NCI-H2171 (cell line): ENCODE results near the gene COPA.

ENCODE experiments used
- DNase-seq: peaks from one replicate; lab custom pipeline; 2025; lab: John Stamatoyannopoulos, UW

COPA gene

DNA sequence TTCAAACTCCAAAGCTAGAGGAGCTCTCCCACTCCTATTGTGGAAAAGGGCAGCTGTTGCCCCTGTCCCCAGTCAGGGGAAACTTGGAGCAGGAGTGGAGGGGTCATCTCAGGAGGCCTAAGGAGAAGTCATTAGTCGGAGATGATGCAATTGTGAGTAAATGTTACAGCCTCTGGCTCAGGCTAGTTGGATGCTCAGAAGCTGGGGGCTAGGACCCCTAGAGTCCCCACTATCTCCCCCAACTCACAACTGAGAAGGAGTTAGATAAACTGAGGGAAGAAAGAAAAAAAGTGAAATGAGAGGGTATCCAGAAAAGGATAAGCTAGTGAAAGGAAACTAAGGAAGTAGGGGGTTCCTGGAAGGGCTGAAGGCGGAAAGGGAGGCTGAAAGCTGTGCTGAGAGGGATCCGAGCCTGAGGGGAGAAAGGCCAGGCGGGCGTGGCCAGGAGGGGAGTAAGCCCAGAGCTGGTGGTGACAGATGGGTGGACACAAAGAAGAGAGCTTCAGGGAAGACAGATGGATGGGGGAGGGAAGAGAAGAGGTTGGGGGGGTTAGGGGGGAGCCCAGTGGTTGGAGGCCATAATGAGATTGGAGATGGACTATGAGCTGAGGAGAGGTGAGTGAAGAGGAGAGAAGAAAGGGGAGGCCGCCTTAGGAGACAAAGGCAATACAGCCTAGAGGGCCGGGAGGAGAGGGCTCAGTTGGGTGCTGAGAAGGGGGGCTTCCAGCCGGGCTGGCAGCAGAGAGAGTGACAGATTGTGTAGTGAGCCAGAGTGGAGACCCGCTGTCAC lies 19.3 kb upstream of the COPA start:
- DNase-seq, result peak; percentile 80

DNA sequence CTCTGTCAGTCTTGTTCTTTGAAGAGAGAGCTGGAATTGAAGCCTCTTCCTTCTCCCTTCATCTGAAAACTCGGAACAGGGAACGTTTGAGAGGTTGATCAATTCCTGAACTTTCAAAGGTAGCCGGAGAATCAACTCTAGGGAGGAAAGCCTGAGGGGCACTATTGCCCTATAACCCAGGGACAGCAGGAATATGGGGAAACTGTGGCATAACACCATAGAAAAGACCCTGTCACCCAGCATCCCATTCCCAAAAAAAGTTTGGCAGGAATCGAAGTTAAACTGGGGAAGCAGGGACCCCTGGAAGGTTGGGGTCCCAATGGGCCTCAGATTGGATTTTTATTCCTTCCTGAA lies 18.7 kb upstream of the COPA start:
- DNase-seq, result no peak

- DNase-seq, result no peak
These were observed 18.1 kb upstream of the COPA start for GRCh38 chr1:160361199-160361598.

- DNase-seq, result no peak
These were observed 17.2 kb upstream of the COPA start for GRCh38 chr1:160360227-160360695.

GRCh38 chr1:160359559-160360226 lies 16.6 kb upstream of the COPA start:
- no peak for DNase-seq

DNA sequence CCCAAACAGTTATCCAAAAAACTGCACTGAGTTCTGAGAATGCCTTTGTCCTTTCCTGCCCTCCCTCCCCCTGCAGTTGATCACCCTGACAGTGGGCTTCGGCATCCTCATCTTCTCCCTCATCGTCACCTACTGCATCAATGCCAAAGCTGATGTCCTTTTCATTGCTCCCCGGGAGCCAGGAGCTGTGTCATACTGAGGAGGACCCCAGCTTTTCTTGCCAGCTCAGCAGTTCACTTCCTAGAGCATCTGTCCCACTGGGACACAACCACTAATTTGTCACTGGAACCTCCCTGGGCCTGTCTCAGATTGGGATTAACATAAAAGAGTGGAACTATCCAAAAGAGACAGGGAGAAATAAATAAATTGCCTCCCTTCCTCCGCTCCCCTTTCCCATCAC lies 15.0 kb upstream of the COPA start:
- no peak for DNase-seq

- DNase-seq, result no peak
These were observed 14.4 kb upstream of the COPA start for GRCh38 chr1:160357286-160358002.

DNA sequence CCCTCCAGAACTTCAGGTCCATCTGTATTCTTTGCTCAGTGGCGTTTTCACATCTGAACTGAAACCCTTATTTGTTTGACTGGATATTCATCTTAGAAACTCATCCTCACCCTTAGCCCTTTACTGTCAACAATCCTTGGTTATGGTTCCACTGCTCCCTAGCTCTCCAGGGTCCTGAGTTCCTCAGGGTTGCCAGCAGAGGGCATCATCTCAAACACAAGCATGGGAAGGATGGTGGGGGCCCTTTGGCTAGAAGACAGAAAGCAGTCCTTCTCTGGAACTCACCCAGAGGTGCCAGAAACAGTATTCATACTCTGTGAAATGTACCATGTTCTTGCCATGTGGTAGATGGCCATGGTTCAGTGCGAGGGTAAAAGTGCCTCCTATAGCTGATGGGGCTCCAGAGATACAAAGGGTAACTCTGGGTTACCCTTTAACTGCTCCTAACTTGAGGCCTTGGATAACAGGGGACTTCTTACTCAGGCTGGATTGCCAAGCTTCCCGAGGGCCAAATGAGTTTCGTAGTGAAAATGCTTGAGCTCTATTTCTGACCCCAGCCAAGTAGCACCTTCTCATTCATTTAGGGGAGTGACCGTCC lies 11.4 kb upstream of the COPA start:
- peak; percentile 8 for DNase-seq

- no peak for DNase-seq
These were observed 10.2 kb upstream of the COPA start for GRCh38 chr1:160353223-160353622.

- no peak for DNase-seq
These were observed 9.5 kb upstream of the COPA start for GRCh38 chr1:160352555-160352954.

DNA sequence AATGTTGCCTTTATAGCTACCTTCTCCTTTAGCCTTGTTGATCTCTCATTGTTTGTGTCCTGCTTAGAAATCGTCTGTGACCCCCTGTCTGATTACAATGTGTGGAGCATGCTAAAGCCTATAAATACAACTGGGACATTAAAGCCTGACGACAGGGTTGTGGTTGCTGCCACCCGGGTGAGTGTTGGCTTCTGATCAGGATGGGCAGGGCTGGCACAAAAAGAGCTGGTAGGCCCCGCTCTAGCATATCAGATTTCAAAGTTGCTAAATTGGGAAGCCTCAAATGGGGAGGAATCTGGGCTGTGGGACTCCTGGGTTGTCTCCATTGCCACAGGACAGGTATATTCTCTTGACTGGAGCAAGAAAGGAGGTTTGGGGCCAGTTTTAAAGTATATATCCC lies 8.6 kb upstream of the COPA start:
- DNase-seq, result no peak

- no peak for DNase-seq
These were observed 3.9 kb upstream of the COPA start for GRCh38 chr1:160346958-160347357.

GRCh38 chr1:160346463-160346862 lies 3.4 kb upstream of the COPA start:
- no peak for DNase-seq

DNA sequence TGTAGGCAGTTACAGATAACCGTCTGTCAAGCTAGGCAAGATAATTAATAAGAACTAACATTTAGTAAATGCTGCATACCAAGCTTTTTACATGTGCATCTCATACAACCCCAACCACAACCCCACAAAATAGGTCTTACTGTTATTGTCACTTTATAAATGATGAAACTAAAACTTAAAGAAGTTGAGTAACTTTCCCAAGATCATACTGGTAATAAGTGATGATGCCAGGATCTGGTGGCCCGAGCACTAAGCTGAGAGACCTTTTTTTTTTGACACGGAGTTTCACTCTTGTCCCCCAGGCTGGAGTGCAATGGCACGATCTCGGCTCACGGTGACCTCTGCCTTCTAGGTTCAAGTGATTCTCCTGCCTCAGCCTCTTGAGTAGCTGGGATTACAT lies 1.9 kb upstream of the COPA start:
- DNase-seq, result no peak

GRCh38 chr1:160344241-160344640 lies 1.2 kb upstream of the COPA start:
- no peak for DNase-seq

DNA sequence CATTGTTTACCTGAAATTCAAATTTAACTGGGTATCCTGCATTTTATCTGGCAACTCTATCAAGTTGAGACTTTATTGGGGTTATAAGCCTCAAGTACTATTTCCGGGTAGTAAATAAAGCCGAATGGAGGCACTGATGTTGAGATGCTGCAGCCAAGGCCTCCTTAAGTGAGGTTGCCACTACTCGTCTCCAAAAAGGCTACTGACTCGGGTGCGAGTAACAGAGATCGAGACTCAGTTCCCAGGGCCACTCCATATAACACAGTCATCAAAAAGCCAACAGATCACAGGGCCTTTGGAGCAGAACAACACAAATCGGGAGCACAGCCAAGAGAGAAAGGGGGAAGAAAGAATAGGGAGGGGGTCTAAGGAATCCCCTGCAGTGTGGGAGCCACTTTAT lies 524 bp downstream of the COPA start:
- DNase-seq, result no peak

DNA sequence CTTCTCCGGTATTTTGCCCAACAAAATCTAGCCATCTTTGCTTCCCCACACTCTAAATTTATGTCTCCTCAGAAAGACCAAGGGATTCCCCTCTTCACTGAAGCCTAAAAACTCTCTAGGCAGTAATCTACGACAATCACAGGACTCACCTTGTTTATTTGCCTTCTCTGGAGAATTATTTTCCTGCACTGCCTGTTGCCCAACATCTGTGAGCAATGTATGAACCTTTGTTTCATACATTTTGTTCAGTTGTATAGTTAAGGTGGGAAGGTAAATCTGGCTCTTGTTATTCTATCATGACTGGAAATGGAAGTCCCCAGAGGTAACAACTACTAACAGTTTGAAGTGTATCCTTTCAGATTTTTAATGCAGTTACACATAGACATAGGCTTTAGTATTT lies 2.2 kb downstream of the COPA start:
- DNase-seq, result no peak

GRCh38 chr1:160340146-160340545 lies 2.9 kb downstream of the COPA start:
- no peak for DNase-seq

- DNase-seq, result no peak
These were observed 4.5 kb downstream of the COPA start for GRCh38 chr1:160338580-160338979.

DNA sequence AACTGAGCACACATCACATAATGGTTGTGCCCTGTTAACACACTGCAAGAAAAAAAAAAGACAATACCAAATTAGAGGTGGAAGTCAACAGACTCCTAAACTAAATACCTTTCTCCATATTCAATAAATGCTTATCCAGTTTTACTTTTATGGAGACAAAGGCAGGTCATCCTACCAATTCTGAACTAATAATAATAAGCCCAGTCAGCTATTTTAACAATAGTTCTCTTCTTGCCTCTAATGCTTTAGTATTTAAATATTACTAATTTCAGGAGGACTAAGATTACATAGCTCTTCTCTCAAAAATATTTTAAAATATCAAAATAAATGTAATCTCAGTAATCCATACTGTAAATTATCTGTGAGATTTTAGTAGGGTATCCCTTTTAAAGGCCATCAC lies 10.5 kb downstream of the COPA start:
- no peak for DNase-seq

- no peak for DNase-seq
These were observed 12.9 kb downstream of the COPA start for GRCh38 chr1:160330119-160330518.

DNA sequence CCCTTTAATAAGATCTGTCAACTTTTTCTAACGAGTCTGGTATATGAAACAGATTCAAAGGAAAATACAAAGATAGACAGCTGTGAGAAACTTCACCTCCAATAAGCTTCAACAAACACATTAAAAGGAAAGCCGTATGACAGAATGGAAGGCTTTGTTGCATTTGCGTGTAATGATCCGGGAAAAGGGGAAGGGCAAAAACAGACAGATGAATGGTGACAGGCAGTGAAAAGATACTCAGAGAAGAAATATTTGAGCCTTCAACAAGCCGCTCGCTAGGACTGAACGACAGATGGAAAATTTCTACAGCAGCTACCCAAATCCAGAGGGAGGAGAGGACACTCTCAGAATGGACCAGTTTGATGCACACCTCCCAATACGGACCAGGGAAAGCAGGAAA lies 14.9 kb downstream of the COPA start:
- DNase-seq, result no peak

DNA sequence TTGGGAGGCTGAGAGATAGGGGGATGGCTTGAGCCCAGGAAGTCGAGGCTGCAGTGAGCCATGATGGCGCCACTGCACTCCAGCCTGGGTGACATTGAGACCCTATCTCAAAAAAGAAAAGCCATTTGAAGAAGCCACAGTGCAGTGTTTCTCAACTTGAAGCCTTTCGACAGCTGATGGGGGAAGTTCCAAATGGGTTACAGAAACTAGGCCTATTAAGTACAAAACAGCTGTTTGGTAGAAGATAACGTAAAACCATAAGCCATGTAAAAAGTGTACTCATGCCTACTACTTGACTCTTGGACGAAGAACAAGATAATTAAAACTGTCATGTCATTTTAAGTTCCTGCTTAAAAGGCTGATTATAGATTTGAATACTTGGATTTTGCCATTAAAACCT lies 16.6 kb downstream of the COPA start:
- no peak for DNase-seq
